Stimulated activated effector memory CD8-positive, alpha-beta T cell treated with anti-CD3 and anti-CD28 coated beads, Interleukin-12 subunit alpha, Interleukin-12 subunit beta, amount 100 ng/mL, for 72 hours (primary cell): ENCODE data around the gene BMP8B.
"Not testable (repeated sequence)": the region's sequence is repeated elsewhere in the genome, so short reads cannot be mapped to it uniquely, and the experiment has no call there.

Experiments used
- ATAC-seq: fragments of 150-1000 bp; cut with Tn5 transposase; 2 replicates; pipeline ENCODE4 v1.10.0; 2021
- DNase-seq, 2 donors: peaks; one replicate each; pipeline ENCODE4 v3.0.0; 2021 to 2022; ENCODE audit warnings: low spot score in 2 of 2
- H3K27ac Mint-ChIP-seq: one replicate; pipeline ENCODE4 v1.8.0; 2022; ENCODE audit warnings: mild to moderate bottlenecking, mixed read lengths
- H3K36me3 Mint-ChIP-seq: one replicate; pipeline ENCODE4 v1.8.0; 2022; ENCODE audit warnings: mild to moderate bottlenecking, mixed read lengths
- H3K4me1 Mint-ChIP-seq: one replicate; pipeline ENCODE4 v1.8.0; 2022; ENCODE audit warnings: mixed read lengths
- H3K4me3 Mint-ChIP-seq: one replicate; pipeline ENCODE4 v1.8.0; 2022; ENCODE audit warnings: mild to moderate bottlenecking, mixed read lengths
- H3K9me3 Mint-ChIP-seq: one replicate; pipeline ENCODE4 v1.8.0; 2022; ENCODE audit warnings: mixed read lengths

Gene BMP8B

GRCh38 chr1:39788758-39789570, at the start of gene BMP8B:
Gene BMP8B, minus strand, starts transcription at chr1:39788865. Its CDS starts 380 bp downstream, at chr1:39788485.
- H3K4me3 Mint-ChIP-seq, result peak within 1 kb of the TSS; percentile 74
- H3K9me3 Mint-ChIP-seq, result no peaks in the 10 kb centered on the region
- peak within 1 kb of the TSS; percentile 52 for H3K27ac Mint-ChIP-seq
- DNase-seq, result peak; percentile 45 to 81
- peaks cover 7% of the 10 kb centered on the region for H3K4me1 Mint-ChIP-seq
- ATAC-seq, result peak; percentile 83
- no peaks in the 10 kb centered on the region for H3K36me3 Mint-ChIP-seq

- DNase-seq (no peak), ATAC-seq (no peak)
- Mint-ChIP-seq H3K36me3 (peaks cover 37% of the 10 kb centered on the region), H3K4me3 (no peak overlapping the region), H3K27ac (no peak overlapping the region), H3K4me1 (no peaks in the 10 kb centered on the region), H3K9me3 (no peaks in the 10 kb centered on the region)
These were observed 48.0 kb upstream of the BMP8B start for GRCh38 chr1:39836595-39837110.

- no peak overlapping the region for H3K27ac Mint-ChIP-seq
- H3K36me3 Mint-ChIP-seq, result peaks cover 31% of the 10 kb centered on the region
- DNase-seq (no peak), ATAC-seq (no peak)
- no peaks in the 10 kb centered on the region for H3K4me1 Mint-ChIP-seq
- H3K9me3 Mint-ChIP-seq, result no peaks in the 10 kb centered on the region
- H3K4me3 Mint-ChIP-seq, result no peak overlapping the region
These were observed 47.4 kb upstream of the BMP8B start for GRCh38 chr1:39835935-39836594.

DNA sequence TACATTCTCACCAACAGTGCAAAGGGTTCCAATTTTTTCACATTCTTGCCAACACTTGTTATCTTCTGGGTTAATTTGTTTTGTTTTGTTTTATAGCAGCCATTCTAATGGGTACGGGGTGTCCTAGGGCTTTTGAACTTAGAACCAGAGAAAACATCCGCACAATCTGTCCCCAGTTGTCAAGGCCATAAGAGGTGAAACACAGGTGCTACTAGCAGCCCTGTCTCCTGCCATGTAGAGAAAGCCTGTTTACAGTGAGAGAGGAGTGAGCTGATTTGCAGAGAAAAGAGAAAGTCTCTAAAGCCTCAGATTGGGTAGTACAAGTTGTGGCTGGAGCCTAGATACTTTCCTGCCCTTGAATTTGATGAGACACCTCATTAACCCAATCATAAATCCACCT, 46.4 kb upstream of the BMP8B start:
- H3K9me3 Mint-ChIP-seq, result no peaks in the 10 kb centered on the region
- no peak for ATAC-seq
- H3K4me3 Mint-ChIP-seq, result no peak overlapping the region
- DNase-seq, result no peak
- peaks cover 22% of the 10 kb centered on the region for H3K36me3 Mint-ChIP-seq
- peak overlapping the region; percentile 24 for H3K27ac Mint-ChIP-seq
- H3K4me1 Mint-ChIP-seq, result no peaks in the 10 kb centered on the region

DNA sequence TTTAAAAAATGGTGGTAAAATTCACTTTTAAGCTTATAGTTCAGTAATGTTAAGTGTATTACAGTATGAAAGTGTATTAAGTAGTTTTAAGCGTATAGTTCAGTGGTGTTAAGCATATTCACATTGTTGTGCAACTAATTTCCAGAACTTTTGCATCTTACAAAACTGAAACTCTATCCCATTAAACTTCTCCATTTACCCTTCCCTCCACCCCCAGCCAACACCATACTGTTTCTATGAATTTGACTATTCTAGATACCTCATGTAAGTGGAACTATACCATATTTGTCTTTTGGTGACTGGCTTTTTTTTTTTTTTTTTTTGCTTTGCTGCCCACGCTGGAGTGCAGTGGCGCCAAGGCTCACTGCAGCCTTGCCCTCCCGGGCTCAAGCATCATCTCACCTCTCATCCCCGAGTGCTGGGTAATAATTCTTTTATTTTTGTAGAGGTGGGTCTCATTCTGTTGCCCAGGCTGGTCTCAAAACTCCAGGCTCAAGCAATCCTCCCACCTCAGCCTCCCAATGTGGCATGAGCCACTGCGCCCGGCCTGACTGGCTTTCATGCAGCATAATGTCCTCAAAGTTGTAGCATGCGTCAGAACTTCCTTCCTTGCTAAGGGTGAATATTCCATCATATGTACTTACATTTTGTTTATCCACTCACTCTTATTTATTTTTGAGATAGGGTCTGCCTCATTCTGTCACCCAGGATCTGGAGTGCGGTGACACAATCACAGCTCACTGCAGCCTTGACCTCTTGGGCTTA, 45.1 kb upstream of the BMP8B start:
- ATAC-seq (no peak), DNase-seq (no peak)
- no peak overlapping the region for H3K4me3 Mint-ChIP-seq
- peaks cover 10% of the 10 kb centered on the region for H3K36me3 Mint-ChIP-seq
- H3K9me3 Mint-ChIP-seq, result no peaks in the 10 kb centered on the region
- no peak overlapping the region for H3K27ac Mint-ChIP-seq
- no peaks in the 10 kb centered on the region for H3K4me1 Mint-ChIP-seq

DNA sequence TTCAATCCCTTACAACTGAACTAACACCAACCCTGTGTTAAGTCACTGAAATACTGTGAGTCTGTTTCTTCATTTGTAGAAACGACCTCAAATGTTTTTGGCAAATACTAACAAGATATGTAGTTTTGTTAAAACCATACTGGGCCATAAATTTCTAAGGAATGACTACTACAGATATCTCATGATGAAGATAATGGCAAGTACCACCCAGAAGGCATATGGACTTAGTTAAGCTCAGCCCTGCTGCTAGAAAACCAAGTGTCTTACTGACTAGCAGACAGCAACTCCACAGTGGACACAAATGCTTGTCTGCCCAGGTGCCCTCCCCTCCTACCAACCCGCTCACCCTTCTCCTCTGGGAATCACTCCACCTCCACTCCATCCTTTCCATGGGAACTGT, 44.5 kb upstream of the BMP8B start:
- Mint-ChIP-seq H3K27ac (no peak overlapping the region), H3K4me3 (no peak overlapping the region), H3K36me3 (peaks cover 6% of the 10 kb centered on the region), H3K9me3 (no peaks in the 10 kb centered on the region), H3K4me1 (no peaks in the 10 kb centered on the region)
- no peak for ATAC-seq
- no peak for DNase-seq

DNA sequence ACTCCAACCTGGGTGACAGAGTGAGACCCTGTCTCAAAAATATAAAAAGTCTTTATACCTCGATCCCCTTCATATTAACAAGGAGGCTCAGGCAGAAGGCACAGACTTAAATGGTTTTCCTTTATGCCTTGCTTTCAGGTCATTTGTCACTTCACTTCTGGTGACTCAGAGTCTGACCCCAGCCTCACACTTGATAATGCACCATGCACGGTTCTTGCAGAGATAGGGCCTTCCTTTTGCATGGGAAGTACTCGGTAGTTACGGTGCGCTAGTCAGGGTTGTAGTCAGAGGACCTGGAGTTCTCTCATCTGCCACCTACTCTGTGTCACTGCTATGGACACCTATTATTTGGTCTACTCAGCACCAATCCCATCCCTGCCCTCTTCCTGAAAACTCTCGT, 43.6 kb upstream of the BMP8B start:
- no peak overlapping the region for H3K27ac Mint-ChIP-seq
- DNase-seq (no peak), ATAC-seq (no peak)
- no peaks in the 10 kb centered on the region for H3K4me1 Mint-ChIP-seq
- no peak overlapping the region for H3K4me3 Mint-ChIP-seq
- no peaks in the 10 kb centered on the region for H3K9me3 Mint-ChIP-seq
- peaks cover 2% of the 10 kb centered on the region for H3K36me3 Mint-ChIP-seq

GRCh38 chr1:39829791-39830533, 41.3 kb upstream of the BMP8B start:
- no peaks in the 10 kb centered on the region for H3K4me1 Mint-ChIP-seq
- no peaks in the 10 kb centered on the region for H3K36me3 Mint-ChIP-seq
- H3K27ac Mint-ChIP-seq, result no peak overlapping the region
- no peaks in the 10 kb centered on the region for H3K9me3 Mint-ChIP-seq
- no peak for ATAC-seq
- no peak for DNase-seq
- H3K4me3 Mint-ChIP-seq, result no peak overlapping the region

- ATAC-seq (no peak), DNase-seq (no peak)
- H3K4me1 Mint-ChIP-seq, result no peaks in the 10 kb centered on the region
- no peak overlapping the region for H3K4me3 Mint-ChIP-seq
- no peaks in the 10 kb centered on the region for H3K36me3 Mint-ChIP-seq
- no peaks in the 10 kb centered on the region for H3K9me3 Mint-ChIP-seq
- no peak overlapping the region for H3K27ac Mint-ChIP-seq
These were observed 40.1 kb upstream of the BMP8B start for GRCh38 chr1:39828734-39829133.

GRCh38 chr1:39828255-39828654, 39.6 kb upstream of the BMP8B start:
- H3K9me3 Mint-ChIP-seq, ATAC-seq, H3K4me1 Mint-ChIP-seq, DNase-seq, H3K36me3 Mint-ChIP-seq, H3K4me3 Mint-ChIP-seq: not testable (repeated sequence)
- peak overlapping the region; percentile 53 for H3K27ac Mint-ChIP-seq

GRCh38 chr1:39827201-39827600, 38.5 kb upstream of the BMP8B start:
- Mint-ChIP-seq H3K4me3 (no peak overlapping the region), H3K36me3 (no peaks in the 10 kb centered on the region), H3K27ac (no peak overlapping the region), H3K4me1 (no peaks in the 10 kb centered on the region), H3K9me3 (no peaks in the 10 kb centered on the region)
- ATAC-seq (no peak), DNase-seq (no peak)

- Mint-ChIP-seq H3K36me3 (no peaks in the 10 kb centered on the region), H3K4me3 (no peak overlapping the region), H3K27ac (no peak overlapping the region), H3K9me3 (no peaks in the 10 kb centered on the region), H3K4me1 (no peaks in the 10 kb centered on the region)
- ATAC-seq, result no peak
- DNase-seq, result no peak
These were observed 37.9 kb upstream of the BMP8B start for GRCh38 chr1:39826583-39826982.

DNA sequence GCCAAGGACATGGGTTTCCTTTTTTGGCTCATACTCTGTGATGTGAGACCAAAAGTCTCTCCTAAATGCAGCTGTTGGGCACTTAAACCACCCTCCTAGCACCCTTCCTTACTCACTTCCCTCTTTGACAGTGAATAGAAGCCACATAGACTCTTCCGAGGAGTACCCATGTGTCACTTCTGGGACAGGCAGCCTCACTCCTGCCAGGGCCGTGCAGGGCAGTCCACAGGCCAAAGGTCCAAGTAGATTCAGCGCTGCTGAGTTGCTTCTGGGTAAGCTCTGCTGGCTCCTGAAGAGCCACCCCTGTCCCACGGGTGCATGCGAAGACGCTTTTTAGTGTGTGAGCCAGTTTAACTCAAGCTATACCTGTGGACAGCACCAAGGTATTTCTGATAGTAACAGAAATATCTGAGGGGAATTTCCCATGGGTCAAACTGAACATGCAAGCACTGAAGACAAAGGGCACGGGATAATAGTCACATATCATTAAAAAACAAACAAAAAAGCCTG, 36.8 kb upstream of the BMP8B start:
- Mint-ChIP-seq H3K4me1 (no peaks in the 10 kb centered on the region), H3K9me3 (no peaks in the 10 kb centered on the region), H3K27ac (no peak overlapping the region), H3K4me3 (no peak overlapping the region), H3K36me3 (no peaks in the 10 kb centered on the region)
- ATAC-seq (peak; percentile 24), DNase-seq (no peak)

GRCh38 chr1:39823450-39823849, 34.8 kb upstream of the BMP8B start:
- not testable (repeated sequence) for H3K36me3 Mint-ChIP-seq, H3K27ac Mint-ChIP-seq, H3K9me3 Mint-ChIP-seq, ATAC-seq, H3K4me1 Mint-ChIP-seq, DNase-seq, H3K4me3 Mint-ChIP-seq

GRCh38 chr1:39822146-39822545, 33.5 kb upstream of the BMP8B start:
- ATAC-seq, result no peak
- Mint-ChIP-seq H3K27ac (peak overlapping the region; percentile 20), H3K4me1 (peaks cover 5% of the 10 kb centered on the region), H3K4me3 (no peak overlapping the region), H3K9me3 (no peaks in the 10 kb centered on the region), H3K36me3 (no peaks in the 10 kb centered on the region)
- DNase-seq, result no peak
